ENCODE measurements around the gene TAF15.
A peak's percentile ranks its signal among the peaks of the same experiment; 100 is the strongest.

Gene TAF15

DNA sequence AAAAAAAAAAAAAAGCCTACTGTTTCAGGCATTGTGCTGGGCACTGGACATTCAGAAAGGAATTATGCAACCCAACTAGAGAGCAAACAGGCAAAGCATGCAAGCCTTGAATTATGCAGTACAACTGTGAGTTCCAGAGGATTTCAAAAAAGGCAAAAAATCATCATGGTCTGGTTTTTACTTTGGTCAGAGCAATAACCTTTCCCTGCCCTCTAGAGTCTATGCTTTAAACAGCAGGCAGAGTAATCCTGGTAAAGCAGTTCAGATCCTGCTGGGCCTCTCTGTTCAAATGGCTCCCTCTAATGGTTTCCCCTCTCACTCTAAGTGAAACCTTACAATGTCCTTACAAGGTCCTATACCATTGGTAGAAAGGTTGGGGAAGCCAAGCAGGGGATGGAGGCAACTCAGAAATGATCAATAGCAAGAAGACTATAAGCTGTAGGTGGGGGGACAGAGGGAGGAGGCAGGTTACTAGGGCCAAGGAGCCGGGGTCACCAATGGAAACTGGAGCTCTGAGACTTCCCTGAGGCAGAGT lies 4.6 kb upstream of the TAF15 start:
- Mint-ChIP-seq H3K36me3 (ENCODE audit: low read depth) (no peaks in the 10 kb centered on the region), H3K27me3 (ENCODE audit: low read depth) (peaks cover 26% of the 10 kb centered on the region), H3K27ac (peak overlapping the region in 2 of 3 experiments; percentile 40 to 48), H3K4me3 (peak overlapping the region in 2 of 3 experiments; percentile 39 to 42), H3K4me1 (peaks cover 24% of the 10 kb centered on the region), H3K9me3 (no peaks in the 10 kb centered on the region)
- TF ChIP-seq, protein P1, sequence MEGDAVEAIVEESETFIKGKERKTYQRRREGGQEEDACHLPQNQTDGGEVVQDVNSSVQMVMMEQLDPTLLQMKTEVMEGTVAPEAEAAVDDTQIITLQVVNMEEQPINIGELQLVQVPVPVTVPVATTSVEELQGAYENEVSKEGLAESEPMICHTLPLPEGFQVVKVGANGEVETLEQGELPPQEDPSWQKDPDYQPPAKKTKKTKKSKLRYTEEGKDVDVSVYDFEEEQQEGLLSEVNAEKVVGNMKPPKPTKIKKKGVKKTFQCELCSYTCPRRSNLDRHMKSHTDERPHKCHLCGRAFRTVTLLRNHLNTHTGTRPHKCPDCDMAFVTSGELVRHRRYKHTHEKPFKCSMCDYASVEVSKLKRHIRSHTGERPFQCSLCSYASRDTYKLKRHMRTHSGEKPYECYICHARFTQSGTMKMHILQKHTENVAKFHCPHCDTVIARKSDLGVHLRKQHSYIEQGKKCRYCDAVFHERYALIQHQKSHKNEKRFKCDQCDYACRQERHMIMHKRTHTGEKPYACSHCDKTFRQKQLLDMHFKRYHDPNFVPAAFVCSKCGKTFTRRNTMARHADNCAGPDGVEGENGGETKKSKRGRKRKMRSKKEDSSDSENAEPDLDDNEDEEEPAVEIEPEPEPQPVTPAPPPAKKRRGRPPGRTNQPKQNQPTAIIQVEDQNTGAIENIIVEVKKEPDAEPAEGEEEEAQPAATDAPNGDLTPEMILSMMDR (IDR thresholded peaks at IDR 0.05; ENCODE audit: unreplicated experiment in 3 of 3): peak; percentile 71 to 79 (median 78)

DNA sequence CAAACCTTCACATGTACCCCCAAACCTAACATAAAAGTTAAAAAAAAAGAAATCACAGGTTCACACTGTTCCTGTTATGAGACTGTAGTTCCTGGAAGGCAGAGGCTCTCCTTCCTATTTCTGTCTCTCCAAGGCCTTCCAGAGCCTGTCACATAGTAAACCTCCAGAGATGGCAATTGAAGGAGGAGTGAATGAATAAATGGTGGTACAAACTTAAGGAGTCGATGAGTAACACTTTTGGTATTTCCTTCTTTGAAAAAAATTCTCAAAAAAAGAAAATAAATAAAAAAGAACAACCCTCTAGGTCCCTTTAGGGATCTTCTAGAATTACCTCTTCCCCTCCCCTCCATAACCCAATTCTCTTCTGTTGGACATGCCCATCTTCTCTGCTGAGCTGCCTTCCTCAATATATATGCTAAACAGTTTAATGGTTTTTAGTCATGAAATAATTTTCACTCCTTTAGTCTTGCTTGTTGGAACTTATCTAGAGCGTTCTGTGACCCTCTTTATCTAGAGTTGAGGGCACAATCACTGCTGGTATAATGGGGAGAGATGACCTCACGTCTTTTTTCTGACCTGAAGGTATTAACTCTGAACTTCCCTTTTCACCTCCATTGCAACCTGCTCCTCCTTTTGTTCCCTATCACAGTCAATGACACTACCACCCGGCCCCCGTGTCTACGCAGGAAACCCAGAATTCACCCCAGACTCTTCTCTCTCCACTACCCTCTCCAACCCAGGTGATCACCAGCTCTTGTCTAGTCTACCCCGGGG lies 1.7 kb upstream of the TAF15 start:
- Mint-ChIP-seq H3K27ac (peak overlapping the region; percentile 21 to 100 (median 69)), H3K27me3 (ENCODE audit: low read depth) (peaks cover 15% of the 10 kb centered on the region)

DNA sequence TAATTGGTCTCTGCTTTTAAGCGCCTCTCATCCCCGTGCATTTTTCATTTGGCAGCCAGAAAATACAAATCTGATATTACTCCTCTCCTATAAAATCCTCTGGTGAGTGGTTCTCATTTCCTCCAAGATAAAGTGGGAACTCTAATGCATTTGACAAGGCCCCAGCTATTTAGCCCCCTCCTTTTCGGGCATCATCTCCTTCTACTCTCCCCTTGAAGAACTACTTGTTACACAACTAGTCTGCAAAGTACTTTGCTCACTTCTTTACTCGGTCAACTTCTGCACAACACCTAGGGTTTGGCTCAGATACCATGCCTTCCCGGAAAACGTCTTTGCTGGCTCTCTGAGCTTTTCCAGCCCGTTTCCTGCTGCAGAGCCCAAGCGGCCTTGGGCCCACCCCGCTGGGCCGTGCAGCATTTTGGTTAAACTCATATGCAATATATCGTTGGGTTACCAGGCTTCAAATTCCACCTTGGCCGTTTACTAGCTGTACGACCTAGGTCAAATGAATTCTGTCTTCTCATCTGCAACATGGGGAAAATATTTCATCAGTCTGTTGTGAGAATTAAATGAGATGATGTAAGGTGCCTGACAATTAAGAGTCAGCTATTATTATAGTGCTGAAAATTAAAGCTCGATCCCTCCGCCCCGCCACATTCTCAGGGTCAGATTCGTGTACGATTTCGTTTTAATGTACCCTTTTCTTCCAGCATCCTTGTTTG lies 883 bp upstream of the TAF15 start:
- Mint-ChIP-seq H3K4me3 (peak overlapping the region; percentile 92 to 95 (median 93)), H3K27me3 (ENCODE audit: low read depth) (peaks cover 15% of the 10 kb centered on the region), H3K9me3 (no peaks in the 10 kb centered on the region), H3K36me3 (ENCODE audit: low read depth) (peaks cover 4% of the 10 kb centered on the region), H3K27ac (peak overlapping the region; percentile 100), H3K4me1 (peaks cover 25% of the 10 kb centered on the region)
- TF ChIP-seq, protein P1 (IDR thresholded peaks at IDR 0.05; ENCODE audit: unreplicated experiment in 3 of 3): no peak

More for the DNA sequence above, 1.7 kb upstream of the TAF15 start:
- Mint-ChIP-seq H3K36me3 (ENCODE audit: low read depth) (no peaks in the 10 kb centered on the region), H3K4me3 (peak overlapping the region; percentile 44 to 92 (median 50)), H3K4me1 (peaks cover 20% of the 10 kb centered on the region), H3K9me3 (no peaks in the 10 kb centered on the region)
- TF ChIP-seq, protein P1 (IDR thresholded peaks at IDR 0.05; ENCODE audit: unreplicated experiment in 3 of 3): no peak

DNA sequence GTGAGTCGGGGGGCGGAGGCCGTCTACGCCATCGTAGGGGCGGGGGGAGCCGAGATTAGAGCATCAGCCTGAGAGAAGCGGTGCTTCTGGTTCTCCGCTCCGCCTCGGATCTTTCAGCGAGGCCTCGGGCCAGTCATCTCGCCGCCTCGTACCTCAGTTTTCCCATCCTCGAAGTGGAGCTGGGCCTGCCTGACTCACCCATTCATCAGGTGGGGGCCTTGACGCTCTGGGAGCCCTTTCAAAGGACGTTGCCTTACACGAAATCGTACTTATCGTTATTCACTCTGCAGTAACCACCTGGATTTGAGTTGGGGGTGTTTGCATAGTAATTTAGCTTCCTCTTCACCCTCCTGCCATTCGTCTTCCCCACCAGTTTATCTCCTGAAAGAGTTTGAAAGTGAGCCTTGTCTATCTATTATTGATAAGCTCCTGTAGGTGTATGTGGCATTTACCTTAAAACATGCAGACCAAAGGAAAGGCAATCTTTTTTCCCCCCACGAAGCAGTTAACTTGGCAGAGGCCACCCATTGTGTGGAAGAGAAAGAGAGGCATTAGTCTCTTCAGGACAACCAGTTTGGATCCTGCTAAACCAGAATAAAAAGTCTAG lies 674 bp downstream of the TAF15 start:
- Mint-ChIP-seq H3K4me1 (peaks cover 33% of the 10 kb centered on the region), H3K27me3 (ENCODE audit: low read depth) (peaks cover 15% of the 10 kb centered on the region), H3K27ac (peak overlapping the region; percentile 100), H3K4me3 (peak overlapping the region; percentile 92 to 95 (median 93)), H3K9me3 (no peaks in the 10 kb centered on the region), H3K36me3 (ENCODE audit: low read depth) (peaks cover 10% of the 10 kb centered on the region)
- TF ChIP-seq, protein P1 (IDR thresholded peaks at IDR 0.05; ENCODE audit: unreplicated experiment in 3 of 3): no peak

DNA sequence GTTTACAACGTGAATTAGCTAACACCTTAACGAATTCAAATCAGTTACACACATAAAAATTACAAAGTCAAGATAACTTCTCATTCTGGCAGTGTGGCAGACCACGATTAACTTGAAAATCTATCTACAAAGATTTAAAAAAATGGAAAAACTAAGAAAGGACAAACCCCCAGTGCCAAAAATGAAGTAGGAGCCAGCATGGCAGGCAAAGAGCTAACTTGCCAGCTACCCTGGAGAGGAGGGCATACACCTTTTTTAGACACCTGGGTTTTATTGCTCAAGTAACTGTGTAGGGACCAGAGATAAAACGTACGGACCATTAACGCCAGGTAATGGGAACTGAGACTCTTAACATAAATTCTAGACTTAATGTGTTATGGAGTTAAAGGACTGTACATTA lies 2.5 kb downstream of the TAF15 start:
- Mint-ChIP-seq H3K4me1 (peaks cover 42% of the 10 kb centered on the region), H3K36me3 (ENCODE audit: low read depth) (peaks cover 20% of the 10 kb centered on the region), H3K27me3 (ENCODE audit: low read depth) (peaks cover 11% of the 10 kb centered on the region), H3K27ac (no peak overlapping the region), H3K4me3 (peak overlapping the region; percentile 48 to 56 (median 52)), H3K9me3 (no peaks in the 10 kb centered on the region)
- TF ChIP-seq, protein P1 (IDR thresholded peaks at IDR 0.05; ENCODE audit: unreplicated experiment in 3 of 3): no peak

Data from nephron (organoid).